ENCODE data around the gene DCLK1.

DNA sequence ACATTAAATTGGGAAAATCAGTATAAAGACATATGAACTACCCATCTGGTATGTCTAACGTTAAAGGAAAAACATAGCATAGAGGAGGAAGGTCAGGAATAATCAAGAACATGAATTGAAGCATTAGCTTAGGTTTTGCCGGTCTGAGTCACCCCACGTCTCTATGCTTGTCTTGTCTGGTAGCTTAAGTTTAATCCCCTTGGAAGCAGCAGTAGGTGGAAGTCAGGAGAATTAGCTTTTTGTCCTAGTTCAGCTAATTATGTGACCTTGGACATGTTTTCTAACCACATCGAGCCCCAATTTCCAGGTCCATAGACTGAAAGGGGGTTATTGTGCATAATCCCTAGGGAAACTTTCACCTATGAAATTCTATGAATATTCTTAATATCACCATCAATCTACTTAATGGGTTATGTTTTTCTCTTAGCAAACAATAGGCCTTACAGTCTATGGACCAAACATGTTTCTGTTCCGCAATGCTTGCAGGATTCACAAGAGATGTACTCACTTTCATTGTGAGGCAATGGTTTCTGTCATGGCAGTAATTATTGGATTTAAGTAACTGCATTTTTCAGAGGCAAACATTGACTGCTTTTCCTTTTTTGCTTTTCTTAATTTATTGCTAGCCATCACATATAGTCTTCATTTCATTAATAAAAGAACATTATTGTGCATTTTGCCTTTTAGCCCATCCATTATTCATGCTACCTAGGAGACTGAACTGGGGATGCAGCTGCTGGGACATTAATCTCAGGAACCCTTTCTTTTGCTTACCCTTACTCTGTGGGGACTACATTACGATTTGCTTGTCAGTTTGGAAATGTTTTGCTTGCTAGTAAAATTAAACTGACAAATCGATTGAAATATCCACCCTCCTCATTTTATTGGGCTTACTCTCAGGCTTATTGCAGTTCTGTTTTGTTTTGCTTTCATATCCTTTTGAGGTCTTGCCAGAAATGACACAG is 349.9 kb downstream of the DCLK1 start:
- TF ChIP-seq, protein P1, sequence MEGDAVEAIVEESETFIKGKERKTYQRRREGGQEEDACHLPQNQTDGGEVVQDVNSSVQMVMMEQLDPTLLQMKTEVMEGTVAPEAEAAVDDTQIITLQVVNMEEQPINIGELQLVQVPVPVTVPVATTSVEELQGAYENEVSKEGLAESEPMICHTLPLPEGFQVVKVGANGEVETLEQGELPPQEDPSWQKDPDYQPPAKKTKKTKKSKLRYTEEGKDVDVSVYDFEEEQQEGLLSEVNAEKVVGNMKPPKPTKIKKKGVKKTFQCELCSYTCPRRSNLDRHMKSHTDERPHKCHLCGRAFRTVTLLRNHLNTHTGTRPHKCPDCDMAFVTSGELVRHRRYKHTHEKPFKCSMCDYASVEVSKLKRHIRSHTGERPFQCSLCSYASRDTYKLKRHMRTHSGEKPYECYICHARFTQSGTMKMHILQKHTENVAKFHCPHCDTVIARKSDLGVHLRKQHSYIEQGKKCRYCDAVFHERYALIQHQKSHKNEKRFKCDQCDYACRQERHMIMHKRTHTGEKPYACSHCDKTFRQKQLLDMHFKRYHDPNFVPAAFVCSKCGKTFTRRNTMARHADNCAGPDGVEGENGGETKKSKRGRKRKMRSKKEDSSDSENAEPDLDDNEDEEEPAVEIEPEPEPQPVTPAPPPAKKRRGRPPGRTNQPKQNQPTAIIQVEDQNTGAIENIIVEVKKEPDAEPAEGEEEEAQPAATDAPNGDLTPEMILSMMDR (IDR thresholded peaks at IDR 0.05 in 2 of 3, conservative IDR thresholded peaks at IDR 0.05 in 1 of 3; ENCODE audit: borderline replicate concordance in 1 of 3, insufficient read depth in 1 of 3, low read depth in 2 of 3, low read length in 2 of 3) = no peak
- TF ChIP-seq RAD21 (IDR thresholded peaks at IDR 0.05; ENCODE audit: low read depth) (no peak), ZFX (IDR thresholded peaks at IDR 0.05) (no peak), FOSL1 (IDR thresholded peaks at IDR 0.05; ENCODE audit: low read depth) (no peak), POLR2A (IDR thresholded peaks at IDR 0.05; ENCODE audit: borderline replicate concordance, extremely low read depth, insufficient read depth, insufficient read length) (no peak), EZH2 (IDR thresholded peaks at IDR 0.05) (no peak), ZNF274 (IDR thresholded peaks at IDR 0.05; ENCODE audit: low read depth, low read length) (no peak)
- TF ChIP-seq, protein P2, sequence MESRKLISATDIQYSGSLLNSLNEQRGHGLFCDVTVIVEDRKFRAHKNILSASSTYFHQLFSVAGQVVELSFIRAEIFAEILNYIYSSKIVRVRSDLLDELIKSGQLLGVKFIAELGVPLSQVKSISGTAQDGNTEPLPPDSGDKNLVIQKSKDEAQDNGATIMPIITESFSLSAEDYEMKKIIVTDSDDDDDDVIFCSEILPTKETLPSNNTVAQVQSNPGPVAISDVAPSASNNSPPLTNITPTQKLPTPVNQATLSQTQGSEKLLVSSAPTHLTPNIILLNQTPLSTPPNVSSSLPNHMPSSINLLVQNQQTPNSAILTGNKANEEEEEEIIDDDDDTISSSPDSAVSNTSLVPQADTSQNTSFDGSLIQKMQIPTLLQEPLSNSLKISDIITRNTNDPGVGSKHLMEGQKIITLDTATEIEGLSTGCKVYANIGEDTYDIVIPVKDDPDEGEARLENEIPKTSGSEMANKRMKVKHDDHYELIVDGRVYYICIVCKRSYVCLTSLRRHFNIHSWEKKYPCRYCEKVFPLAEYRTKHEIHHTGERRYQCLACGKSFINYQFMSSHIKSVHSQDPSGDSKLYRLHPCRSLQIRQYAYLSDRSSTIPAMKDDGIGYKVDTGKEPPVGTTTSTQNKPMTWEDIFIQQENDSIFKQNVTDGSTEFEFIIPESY (IDR thresholded peaks at IDR 0.05; ENCODE audit: extremely low read depth, insufficient replicate concordance, low read length) = no peak
- TF ChIP-seq, protein P3, sequence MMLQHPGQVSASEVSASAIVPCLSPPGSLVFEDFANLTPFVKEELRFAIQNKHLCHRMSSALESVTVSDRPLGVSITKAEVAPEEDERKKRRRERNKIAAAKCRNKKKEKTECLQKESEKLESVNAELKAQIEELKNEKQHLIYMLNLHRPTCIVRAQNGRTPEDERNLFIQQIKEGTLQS (IDR thresholded peaks at IDR 0.05) = no peak
- TF ChIP-seq, protein P4, sequence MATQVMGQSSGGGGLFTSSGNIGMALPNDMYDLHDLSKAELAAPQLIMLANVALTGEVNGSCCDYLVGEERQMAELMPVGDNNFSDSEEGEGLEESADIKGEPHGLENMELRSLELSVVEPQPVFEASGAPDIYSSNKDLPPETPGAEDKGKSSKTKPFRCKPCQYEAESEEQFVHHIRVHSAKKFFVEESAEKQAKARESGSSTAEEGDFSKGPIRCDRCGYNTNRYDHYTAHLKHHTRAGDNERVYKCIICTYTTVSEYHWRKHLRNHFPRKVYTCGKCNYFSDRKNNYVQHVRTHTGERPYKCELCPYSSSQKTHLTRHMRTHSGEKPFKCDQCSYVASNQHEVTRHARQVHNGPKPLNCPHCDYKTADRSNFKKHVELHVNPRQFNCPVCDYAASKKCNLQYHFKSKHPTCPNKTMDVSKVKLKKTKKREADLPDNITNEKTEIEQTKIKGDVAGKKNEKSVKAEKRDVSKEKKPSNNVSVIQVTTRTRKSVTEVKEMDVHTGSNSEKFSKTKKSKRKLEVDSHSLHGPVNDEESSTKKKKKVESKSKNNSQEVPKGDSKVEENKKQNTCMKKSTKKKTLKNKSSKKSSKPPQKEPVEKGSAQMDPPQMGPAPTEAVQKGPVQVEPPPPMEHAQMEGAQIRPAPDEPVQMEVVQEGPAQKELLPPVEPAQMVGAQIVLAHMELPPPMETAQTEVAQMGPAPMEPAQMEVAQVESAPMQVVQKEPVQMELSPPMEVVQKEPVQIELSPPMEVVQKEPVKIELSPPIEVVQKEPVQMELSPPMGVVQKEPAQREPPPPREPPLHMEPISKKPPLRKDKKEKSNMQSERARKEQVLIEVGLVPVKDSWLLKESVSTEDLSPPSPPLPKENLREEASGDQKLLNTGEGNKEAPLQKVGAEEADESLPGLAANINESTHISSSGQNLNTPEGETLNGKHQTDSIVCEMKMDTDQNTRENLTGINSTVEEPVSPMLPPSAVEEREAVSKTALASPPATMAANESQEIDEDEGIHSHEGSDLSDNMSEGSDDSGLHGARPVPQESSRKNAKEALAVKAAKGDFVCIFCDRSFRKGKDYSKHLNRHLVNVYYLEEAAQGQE (IDR thresholded peaks at IDR 0.05; ENCODE audit: low read depth) = no peak
